ENCODE measurements around the gene RAP2A. TPM values are rescaled to one million over a fixed set of nuclear protein-coding genes. Genes with fewer than 3 reads are reported as not detected.

The RAP2A gene
- total RNA-seq = 327 TPM

DNA sequence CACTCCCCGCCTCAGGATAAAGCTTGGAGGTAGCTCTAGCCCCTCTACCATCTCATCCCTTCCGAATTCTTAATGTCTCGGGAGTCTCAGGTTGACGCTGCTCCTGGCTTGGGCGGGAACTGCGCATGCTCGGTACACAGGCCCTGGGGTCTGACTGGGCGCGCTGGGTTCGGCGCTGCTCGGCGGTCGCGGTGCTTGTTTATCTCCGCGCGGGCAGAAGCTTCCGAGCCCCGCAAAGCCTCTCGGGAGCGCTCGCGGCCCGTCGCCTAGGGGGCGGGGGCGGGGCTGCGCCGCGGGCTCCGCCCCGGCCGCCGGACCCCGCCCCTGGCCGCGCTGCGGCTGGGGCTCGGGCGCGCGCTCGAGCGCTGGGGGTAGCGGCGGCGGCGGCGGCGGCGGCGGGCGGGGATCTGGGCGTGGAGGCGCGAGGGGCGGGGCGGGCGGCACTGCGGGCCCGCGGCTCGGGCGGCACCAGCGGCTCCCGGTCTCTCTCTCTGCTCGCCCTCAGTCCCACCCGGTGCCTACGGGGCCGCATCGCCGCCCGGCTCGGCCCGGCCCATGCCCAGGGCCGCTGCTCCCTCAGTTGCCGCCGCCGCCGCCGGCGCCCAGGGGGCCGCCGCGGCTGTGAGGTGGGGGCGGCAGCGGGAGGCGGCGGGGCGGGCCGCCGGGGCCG lies at the start of gene RAP2A:
RAP2A (plus strand) TSS at position 443 of the 670 bp plus-strand sequence. CDS start 302 bp downstream, outside the sequence.
- DNase-seq (ENCODE audit: low spot score in 2 of 2) = peak; percentile 68 to 84
- FAIRE-seq = no peak

DNA sequence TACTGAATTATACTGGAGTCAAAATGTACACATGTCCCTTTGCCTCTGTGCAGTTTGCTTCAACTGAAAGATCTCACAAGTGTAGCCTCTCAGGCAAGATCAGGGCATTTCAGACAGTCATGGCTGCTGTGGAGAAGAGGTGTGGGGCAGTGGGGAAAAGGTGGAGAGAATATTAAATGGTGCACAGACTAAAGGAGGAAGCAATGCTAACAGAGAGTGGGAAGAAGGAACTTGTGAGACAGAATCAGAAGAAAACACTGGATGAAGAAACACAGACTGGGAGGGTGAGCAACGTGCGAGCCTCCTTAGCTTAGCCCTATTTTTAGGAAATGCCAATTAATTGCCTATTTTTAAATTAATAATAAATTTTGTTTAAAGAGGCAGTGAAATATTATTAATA lies 49.6 kb upstream of the RAP2A start:
- no peak for FAIRE-seq

DNA sequence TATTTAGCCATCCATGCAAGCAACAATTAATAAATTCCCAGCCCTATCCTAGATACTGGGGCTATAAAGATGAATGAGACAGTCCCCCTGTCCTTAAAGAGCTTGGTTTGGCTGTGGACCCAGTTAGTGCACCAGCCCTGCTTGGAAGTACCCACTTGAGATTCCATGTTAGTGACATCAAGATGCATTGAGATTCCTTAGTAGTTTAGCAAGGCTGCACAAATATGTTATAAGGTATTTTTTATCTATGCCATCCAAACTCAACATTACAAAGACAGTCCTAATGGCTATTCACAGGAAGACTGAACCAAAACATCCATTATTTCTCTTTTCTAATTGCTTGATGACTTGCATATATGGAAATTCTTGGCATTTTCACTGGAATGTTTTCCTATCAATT lies 48.8 kb upstream of the RAP2A start:
- FAIRE-seq (no peak), DNase-seq (ENCODE audit: low spot score in 2 of 2) (no peak)

More for the DNA sequence above, 49.6 kb upstream of the RAP2A start:
- DNase-seq (ENCODE audit: low spot score in 2 of 2) = no peak

DNA sequence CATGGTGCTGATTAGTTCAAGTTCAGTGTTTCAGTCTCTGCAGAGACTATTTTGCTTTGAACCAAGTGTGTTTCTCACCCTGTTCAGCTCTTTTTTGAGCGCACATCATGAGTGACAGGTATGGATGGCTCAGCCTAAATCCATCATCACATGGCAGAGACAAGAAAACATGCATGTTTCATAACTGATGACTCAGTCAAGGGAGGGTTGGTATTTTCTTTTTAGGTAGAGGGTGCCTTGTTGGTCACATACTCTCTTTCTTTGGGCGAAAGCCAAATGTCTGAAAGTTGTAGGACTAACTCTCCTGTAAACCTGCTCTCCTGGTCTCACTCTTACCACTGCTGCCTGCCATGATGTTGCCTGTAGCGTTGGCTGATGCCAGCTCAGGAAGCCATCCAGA lies 48.1 kb upstream of the RAP2A start:
- FAIRE-seq (no peak), DNase-seq (ENCODE audit: low spot score in 2 of 2) (no peak)

DNA sequence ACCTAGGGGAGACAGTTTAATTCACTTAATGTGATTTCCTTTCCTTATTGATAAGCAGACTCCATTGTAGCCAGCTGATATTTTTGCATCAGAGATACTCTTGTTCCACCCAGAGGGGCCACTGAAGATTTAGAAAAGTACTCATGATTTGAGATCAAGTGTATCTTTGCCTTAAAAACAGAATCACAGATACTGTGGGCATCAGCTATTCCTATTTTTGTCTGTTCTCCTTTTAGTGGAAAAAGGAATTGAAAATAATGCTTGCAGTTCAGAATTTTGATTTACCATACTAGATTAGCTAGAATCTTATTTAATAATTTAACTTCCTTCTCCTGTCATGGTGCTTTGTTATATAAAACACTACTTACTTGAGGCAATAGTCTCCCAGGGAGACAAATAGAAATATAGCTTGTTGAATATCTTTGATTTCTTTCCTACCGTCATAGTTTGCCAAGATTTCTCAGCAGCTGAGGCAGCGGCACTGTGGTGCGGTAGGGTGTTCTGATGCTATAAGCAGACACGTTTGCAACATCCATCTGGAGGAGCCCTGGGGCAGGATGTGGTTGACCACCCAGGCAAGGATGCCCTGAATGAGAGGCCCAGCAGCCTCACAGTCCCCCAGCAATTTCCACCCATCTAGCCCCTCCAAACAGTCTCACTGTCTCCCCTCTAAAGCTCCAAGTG lies 47.0 kb upstream of the RAP2A start:
- FAIRE-seq = no peak
- no peak for DNase-seq (ENCODE audit: low spot score in 2 of 2)

DNA sequence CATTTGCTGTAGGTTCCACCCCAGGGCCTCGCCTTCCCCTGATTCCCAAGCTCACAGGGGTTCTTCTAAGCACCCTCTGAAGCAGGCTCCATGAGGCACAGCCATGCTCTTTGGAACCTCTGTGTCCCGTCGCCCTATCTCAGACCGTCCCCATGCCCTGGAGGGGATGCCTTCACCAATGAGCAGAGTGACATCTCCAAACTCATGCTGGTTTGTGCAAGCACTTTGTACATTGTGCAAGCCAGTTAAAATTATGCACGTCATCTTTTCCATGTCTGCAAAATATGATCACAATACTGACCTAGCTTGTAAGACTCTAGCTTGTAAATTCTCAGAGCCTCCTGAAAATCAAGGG lies 46.5 kb upstream of the RAP2A start:
- FAIRE-seq = no peak
- no peak for DNase-seq (ENCODE audit: low spot score in 2 of 2)

DNA sequence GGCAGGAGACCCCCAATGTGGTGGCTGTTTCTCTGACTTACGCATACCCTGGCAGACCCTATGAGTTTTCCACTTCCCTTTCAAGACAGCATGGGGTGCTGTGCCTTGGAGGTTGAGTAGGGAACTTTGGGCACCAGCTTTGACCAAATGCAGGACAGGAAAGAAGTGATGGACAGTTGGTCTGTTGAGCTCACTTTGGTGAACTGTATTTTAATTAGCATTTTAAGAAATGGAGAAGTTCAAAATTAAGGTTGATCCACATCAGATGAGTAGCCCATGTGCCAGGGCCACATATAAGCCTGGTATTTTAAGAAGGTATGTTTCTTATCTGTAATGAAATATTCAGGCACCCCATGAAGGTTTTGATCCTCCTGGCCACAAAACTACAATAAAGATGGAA lies 46.1 kb upstream of the RAP2A start:
- DNase-seq (ENCODE audit: low spot score in 2 of 2) (no peak), FAIRE-seq (no peak)

DNA sequence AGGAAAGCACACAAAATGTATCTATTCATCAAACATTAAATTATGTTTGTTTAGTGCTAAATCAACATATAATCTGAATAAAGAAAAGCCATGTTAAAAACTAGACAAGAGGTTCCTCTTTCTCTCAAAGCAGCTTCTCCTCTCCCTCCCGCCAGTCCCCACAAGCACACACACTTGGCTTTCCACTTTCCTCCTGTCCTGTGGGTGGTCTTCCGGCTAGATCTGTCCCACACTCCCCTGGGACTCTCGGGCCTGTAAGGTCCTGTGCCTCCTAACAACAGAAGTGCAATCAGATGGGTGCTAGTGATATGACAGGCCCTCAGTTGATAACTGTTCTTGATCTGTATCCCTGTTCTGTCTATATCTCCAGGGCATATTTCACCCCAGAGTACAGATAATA lies 45.6 kb upstream of the RAP2A start:
- FAIRE-seq = no peak
- no peak for DNase-seq (ENCODE audit: low spot score in 2 of 2)

DNA sequence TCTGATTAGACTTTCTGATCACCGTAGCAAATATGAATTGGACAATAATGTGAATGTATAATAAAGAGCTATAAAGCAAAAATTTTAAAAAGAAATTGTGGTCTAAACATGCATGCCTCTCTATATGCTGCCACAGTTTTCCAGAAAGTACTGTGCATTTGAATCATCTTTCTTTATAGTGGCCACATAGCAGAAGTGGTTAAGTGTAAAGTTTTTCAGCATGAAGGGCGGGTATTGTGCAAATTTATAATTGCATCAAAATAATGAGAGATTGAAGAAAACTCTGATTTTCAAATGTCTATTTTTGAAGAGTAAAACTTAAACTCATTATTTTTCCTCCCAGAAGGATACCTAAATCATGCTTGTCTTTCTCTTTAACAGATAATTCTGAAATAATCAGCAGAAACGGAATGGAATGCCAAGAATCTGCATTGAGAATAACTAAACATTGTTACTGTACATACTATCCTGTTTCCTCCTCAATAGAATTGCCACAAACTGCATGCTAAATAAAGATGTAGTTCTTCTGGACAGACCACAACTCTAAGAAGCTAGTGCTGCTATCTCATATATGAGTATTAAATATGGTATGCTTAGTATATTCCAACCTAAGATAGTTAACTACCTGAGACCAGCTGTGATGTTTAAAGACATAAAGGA lies 42.9 kb upstream of the RAP2A start:
- FAIRE-seq = no peak
- no peak for DNase-seq (ENCODE audit: low spot score in 2 of 2)

DNA sequence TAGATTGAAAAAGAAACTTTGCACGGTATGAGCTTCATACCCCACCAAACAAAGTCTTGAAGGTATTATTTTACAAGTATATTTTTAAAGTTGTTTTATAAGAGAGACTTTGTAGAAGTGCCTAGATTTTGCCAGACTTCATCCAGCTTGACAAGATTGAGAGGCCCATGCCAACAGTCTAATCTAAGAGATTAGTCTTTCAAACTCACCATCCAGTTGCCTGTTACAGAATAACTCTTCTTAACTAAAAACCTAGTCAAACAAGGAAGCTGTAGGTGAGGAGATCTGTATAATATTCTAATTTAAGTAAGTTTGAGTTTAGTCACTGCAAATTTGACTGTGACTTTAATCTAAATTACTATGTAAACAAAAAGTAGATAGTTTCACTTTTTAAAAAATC lies 41.9 kb upstream of the RAP2A start:
- DNase-seq (ENCODE audit: low spot score in 2 of 2) (no peak), FAIRE-seq (no peak)

DNA sequence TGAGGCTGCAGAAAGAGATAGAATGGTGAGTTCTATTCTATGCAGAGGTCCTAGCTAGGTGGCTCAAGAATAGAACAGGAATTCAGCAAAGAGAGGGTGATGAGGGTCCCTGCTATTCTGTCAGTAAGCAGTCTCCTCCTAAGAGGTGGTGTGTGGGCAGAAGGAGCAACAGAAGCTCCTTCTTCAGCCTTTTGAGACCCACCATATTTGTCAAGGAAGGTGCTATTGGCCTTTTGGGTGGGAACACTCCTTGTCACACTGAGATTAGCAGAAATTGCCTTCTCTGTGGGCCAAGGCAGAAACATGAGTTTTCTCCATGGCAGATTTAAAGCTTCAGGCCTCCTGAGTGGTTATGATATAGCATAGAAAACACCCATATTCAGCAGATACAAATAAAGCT lies 39.4 kb upstream of the RAP2A start:
- DNase-seq (ENCODE audit: low spot score in 2 of 2) (no peak), FAIRE-seq (no peak)

DNA sequence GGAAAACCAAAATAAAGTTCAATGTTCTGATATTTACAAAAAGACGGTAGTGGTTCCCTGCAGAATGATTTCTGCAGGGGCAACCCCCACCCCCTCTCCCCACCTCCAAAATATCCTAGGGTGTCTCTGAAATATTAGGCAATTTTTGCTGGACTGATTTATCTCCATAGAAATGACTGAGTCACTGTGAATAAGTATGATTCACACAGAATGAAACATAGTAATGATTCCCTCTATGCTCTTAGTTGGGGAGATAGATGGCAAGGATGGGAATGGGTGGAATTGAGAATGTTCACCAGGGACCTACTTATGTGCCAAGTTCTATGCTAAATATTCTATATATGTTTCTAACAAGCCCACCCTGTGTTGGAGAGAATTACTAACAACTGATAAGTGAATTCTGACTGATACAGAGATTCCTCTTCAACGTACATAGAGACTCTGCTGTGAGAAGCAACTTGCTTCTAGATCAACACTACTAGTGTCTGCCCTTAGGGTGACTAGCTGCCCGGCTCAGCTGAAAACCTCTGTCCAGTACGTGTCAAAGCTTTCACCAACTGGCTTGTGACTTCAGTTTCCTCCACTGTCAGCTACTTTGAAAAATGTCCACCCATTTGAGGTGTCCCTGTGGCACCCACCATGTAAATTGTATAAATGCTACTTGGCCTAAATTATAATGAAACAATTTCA lies 38.4 kb upstream of the RAP2A start:
- DNase-seq (ENCODE audit: low spot score in 2 of 2) (no peak), FAIRE-seq (no peak)

DNA sequence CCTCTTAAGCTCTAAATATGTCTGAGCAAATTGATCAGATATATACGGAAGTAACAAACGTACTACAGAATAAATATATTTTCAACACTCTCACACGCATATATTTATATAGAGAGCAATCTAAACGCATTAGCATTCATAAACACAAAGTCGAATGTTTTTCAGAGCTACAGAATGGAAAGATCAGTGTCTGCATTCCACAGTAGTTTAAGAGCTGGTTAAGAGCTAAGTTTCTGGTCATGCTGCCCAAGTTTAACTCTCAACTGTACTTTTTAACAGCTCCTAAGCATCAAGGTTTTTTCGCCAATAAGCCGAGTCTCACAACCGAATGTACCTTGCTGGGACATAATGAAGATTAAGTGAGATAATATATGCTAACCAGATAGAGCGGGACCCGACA lies 36.7 kb upstream of the RAP2A start:
- DNase-seq (ENCODE audit: low spot score in 2 of 2) = no peak
- no peak for FAIRE-seq

DNA sequence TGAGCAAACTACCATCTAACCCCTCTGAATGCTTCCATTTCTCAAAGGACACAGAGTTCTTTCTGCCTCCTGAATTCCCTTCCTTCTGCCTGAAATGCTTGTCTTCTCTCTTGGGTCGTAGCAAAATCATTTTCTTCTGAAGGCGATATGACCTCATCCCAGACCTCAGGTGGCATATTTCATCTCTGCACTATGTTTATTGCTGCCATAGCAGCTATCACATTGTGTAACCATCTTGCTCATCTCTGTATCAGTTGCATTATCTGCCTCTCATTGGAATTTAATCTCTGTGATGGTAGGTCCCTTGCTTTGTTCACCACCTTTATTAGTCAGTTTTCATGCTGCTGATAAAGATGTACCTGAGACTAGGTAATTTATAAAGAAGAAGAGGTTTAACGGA lies 32.5 kb upstream of the RAP2A start:
- no peak for FAIRE-seq
- DNase-seq (ENCODE audit: low spot score in 2 of 2) = no peak

DNA sequence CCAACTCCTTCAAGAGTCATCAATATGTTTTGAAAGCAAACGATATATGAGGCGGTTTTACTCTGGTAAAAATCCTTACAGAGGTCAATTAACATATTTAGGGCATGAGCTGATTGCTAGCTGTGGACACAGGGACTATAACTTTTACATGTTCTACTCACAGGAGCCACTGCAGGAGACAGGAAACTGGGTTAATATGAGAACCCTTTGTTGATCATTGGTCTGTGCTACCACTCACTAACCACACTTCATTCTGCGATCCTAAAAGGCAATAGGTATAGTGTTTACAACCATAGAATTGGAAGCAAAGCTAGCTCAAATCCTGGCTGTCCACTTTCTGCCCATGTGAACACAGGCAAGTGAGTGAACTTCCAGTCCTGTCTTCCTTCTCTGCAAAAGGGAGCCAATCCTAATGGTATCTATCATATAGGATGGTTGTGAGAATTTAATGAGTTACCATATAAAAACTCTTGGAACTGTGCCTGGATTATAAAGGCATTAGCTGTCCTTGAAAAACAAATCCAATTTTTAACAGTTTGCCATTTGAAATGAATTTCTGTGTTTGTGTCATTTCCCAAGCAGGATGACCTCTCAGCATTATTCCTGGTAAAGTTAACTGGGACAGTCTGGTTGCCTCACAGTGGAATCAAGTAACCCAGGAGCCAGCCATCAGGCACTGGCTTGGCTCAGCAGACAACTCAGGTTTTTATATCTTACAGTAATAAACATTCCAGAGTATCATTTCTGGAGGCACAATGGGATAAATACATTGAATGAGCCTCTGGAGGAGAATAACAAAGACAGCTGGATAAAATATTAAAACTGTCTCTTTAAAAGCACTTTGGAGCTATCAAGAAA lies 29.8 kb upstream of the RAP2A start:
- DNase-seq (ENCODE audit: low spot score in 2 of 2) = no peak
- no peak for FAIRE-seq

DNA sequence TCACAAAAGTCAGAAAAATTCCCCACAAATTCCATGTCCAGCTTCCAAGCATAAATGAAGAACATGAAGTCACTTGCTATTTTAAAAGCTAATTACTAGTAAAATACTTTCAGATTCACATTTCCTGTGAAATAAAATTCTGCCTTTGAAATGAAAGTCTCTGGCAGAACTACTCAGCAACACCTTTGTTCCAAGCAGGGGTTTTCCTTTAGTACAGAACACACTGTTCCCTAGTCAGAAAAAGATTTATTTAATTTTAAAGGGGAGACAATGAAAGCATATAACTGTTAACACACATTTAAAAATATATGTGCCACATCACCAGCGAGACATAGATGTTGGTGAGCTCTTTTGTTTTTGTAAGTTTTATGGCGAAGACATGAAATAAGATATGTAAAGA lies 26.4 kb upstream of the RAP2A start:
- no peak for FAIRE-seq

DNA sequence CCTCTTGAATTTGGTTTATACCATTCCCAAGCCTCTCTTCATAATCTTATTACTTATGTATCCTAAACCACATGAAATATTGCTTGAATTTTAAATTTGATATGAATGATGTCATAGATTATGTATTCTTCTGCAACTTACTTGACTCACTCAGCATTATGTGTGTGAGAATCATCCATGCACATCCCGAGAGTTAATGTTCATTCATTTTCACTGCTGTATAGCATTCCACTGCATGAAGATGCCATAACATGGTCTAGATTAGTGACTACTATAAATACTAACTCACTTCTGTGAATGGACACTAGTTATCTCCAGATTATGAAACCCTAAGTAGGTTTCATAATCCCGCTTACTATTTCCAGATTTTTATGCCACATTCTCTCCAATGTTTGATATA lies 25.0 kb upstream of the RAP2A start:
- no peak for FAIRE-seq
- no peak for DNase-seq (ENCODE audit: low spot score in 2 of 2)

More for the DNA sequence above, 26.4 kb upstream of the RAP2A start:
- no peak for DNase-seq (ENCODE audit: low spot score in 2 of 2)

DNA sequence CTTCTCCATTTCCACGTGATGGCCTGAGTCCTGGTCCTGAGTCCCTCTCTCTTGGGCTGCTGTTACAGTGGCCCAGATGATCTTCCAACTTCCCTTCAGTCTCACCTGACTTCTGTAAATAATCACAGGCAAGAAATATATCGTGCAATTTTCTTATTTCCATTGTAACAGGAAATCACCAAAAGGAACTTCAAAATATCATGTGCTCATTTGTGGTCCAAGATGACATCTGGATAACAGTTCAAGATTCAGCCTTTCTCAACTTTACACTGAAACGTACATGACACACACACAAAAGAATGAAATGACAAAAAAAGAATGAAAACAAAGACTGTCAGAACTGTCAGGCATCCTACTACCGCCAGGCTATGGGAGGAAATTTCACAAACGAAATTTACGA lies 22.0 kb upstream of the RAP2A start:
- FAIRE-seq = no peak
- DNase-seq (ENCODE audit: low spot score in 2 of 2) = no peak

DNA sequence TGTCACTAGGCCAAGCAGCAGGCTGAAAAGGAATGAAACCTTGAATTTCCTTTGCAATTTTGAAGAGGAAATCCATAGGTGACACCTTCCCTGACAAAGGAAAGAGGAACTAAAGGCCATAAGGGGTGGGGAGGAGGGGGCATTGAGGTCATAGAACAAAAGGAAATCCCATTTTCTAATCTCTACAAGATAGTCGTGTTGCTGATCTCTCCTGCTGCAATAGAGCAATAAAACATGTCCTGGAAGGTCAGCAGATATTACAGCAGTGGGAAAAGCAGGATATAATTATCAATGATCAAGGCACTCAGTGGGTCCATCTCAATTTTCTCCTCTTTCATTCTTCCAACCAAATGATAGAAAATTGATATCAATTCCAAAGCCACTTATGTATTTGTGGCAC lies 20.3 kb upstream of the RAP2A start:
- FAIRE-seq = no peak
- no peak for DNase-seq (ENCODE audit: low spot score in 2 of 2)

DNA sequence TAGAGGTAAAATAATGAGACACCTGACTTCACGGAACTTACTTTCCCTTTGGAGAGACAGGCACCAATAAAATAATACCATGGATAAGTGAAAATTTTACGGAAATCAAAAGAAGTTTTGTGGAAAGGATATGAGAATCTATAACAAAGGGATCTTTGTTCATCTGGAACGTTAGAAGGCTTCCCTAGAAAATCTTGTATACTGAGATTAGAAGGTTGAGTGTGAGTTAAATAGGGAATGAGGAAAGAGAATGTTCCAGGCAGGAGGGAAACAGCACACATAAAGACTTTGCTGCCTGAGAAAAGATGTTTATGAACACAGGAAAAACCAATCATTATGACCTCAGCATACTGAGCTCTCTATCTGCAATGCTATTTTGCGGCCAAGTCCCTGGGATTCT lies 19.6 kb upstream of the RAP2A start:
- DNase-seq (ENCODE audit: low spot score in 2 of 2) = no peak

More for the DNA sequence above, 19.6 kb upstream of the RAP2A start:
- no peak for FAIRE-seq

Measured in frontal cortex (tissue), 4 donors.